GM18873 (cell line): Measurements from ENCODE around the gene APOL4.
"Not testable (repeated sequence)": the region's sequence is repeated elsewhere in the genome, so short reads cannot be mapped to it uniquely, and the experiment has no call there.

ENCODE experiments used
- ATAC-seq: cut with Tn5 transposase; IDR thresholded peaks from one replicate; pipeline ENCODE4 v1.9.1; 2021; ENCODE audit warnings: mild to moderate bottlenecking, moderate library complexity, moderate number of reproducible peaks; ENCODE audit not compliant: unreplicated experiment, low FRiP score

The APOL4 gene

GRCh38 chr22:36160499-36160942, 41.1 kb downstream of the APOL4 start, which contains the start of gene APOL3:
Gene APOL3, minus strand, starts transcription at chr22:36160755. Its CDS starts 11,700 bp downstream, at chr22:36149055.
- no peak for ATAC-seq

GRCh38 chr22:36156515-36157419, 44.8 kb downstream of the APOL4 start:
- no peak for ATAC-seq

DNA sequence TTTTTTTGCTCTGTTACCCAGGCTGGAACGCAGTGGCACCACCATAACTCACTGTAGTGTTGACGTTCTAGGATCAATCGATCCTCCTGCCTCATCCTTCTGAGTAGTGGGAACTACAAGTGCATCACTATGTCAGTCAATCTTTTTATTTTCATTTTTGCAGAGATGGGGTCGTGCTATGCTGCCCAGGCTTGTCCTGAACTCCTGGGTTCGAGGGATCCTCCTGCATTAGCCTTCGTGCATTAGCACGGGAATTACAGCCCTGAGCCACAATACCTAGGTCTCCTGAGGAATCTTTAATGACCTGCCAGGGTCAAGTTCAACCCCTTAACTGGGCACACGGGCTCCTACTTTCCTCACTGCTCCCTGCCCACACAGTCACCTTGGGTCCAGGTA, 45.5 kb downstream of the APOL4 start:
- no peak for ATAC-seq

DNA sequence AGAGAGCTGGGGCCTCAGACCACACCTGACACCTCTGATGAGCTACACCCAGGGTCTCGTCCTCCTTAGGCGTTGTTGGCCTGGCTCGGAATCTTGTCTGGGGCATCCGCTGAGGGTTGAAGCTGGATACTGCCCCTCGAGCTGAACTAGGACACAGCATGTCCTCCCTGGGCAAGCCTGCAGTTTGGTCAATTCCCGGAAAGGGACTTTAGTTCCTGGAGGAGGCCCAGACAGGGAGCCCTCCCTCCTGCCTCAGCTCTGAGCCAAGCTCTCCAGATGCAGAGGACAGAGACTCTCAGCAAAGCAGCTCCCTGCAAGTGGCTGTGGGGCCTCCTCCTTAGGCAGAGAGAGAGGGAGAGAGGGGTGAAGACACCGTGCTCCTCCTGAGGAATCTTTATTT, 45.9 kb downstream of the APOL4 start:
- no peak for ATAC-seq

GRCh38 chr22:36154423-36154945, 47.1 kb downstream of the APOL4 start:
- ATAC-seq: no peak

DNA sequence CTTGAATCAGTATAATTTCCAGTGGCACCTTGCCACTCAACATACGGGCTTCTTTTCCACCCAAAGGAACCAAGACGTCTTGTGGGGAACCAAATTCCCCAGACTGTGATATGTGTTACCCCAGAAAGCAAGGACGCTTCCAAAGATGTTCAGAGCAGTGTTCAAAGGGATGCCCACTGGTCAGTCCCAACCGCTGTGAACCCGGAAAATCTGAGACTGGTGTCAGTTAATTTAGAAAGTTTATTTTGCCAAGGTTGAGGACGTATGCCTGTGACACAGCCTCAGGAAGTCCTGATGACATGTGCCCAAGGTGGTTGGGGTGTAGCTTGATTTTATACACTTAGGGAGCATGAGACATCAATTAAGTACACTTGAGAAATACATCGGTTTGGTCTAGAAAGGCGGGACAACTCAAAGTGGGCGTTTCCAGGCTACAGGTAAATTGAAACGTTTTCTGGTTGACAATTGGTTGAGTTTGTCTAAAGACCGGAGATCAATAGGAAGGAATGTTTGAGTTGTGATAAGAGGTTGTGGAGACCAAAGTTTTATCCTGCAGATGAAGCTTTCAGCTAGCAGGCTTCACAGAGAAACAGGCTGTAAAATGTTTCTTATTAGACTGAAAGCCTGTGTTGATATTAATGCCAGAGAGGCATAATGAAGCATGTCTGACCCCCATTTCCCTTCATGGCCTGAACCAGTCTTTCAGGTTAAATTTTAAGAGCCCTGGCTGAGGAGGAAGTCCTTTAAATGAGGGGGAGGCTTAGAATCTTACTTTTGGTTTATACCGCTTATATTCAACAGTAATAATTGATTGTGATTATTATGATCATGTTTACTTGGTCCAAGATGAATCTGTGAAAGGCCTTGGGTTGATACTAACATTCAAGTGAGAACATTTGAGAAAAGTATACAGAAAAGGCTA, 47.8 kb downstream of the APOL4 start:
- no peak for ATAC-seq

DNA sequence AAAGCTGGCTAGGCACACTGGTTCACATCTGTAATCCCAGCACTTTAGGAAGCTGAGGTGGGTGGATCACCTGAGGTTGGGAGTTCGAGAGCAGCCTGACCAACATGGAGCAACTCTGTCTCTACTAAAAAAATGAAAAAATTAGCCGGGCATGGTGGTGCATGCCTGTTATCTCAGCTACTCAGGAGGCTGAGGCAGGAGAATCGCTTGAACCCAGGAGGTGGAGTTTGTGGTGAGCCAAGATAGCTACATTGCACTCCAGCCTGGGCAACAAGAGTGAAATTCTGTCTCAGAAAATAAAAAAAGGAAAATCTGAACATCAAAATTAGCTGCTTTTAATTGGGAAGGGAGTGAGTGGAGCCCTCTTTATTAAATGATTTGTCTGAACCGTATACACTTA, 48.8 kb downstream of the APOL4 start:
- ATAC-seq: not testable (repeated sequence)

DNA sequence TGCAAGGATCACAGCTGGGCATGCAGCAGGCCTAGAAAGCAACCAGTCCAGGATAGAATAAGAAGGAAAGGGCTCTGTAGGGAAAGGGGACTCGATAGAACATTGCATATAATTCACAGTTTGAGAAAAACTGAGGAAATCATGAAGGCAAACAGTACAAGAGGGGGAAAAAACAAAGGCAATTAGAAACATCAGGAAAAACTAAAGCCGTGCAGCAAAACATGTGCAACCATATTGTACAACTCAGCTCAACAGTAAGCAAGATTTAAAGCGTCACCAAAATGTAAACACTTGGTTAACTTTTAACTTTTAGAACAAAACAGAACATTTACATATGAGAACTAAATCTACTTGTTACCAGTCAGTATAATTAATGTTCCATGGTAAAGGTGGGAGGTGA, 49.5 kb downstream of the APOL4 start:
- no peak for ATAC-seq

- no peak for ATAC-seq
Observed at GRCh38 chr22:36151006-36151595, 50.5 kb downstream of the APOL4 start.

DNA sequence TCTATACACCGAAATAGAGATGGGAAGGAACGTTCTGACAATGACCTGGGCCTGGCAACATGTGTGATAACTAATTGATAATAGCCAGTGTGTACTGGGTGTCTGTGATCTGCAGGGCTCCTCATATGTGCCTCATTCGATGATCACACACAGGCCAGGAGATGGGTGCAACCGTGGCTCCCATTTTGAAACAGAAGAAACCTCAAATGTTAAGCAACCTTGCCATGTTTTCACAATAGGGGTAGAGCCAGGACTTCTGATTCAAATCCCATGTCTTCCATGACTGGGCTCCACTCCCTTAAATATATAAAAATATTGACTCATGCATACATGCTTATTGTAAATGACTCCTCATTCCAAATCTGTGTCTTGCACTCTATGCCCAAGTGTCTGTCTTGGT, 52.2 kb downstream of the APOL4 start:
- no peak for ATAC-seq

DNA sequence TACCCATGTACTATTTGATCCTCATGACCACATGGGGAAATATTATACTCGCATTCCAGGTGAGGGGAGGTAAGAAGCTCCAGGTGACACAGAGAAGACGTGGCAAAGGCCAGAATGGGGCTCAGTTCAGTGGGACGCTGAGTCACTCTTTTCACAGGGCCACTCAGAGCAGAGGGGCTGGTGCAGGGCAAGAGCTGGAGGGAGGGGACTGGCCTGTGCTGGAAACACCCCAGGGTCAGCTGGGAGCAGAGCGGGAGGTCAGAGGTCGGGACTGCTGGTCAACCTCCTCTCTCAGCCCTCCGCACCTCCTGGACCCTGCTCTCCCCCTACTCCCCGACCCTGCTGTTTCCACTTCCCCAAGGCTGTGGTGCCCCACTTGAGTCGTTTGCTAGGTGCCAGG, 53.2 kb downstream of the APOL4 start:
- ATAC-seq: no peak

DNA sequence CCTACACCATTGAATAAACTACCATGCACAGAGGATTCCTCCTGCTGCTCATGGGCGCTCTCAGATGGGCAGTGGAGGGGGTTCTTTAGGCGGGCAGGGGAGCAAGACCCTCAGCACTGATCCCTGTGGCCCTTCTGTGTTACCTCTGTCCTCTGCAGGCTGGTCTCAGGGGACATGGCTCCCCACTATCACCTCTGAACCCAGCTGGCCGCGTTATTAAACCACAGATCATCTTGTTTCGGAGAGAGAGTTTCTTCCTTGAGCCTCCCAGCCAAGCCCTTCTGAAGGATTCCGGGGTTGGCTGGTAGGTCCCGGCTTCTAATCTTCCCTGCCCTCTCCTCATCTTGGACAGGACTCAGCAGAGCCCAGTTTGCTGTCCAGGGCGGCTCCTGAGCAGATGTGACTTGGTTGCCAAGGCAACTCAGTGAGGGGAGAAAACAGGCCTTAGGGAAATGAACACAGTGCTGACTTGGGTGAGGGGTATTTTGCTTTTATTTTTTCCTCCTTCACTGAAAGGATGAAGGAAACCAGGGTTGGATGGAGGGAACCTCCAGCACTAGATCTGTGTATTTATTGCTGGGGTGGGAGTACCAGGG, 54.3 kb downstream of the APOL4 start:
- no peak for ATAC-seq

- ATAC-seq: no peak
Observed at GRCh38 chr22:36145881-36146280, 55.7 kb downstream of the APOL4 start.

- ATAC-seq: no peak
Observed at GRCh38 chr22:36144886-36145541, 56.6 kb downstream of the APOL4 start.

- ATAC-seq: no peak
Observed at GRCh38 chr22:36143956-36144355, 57.7 kb downstream of the APOL4 start.

DNA sequence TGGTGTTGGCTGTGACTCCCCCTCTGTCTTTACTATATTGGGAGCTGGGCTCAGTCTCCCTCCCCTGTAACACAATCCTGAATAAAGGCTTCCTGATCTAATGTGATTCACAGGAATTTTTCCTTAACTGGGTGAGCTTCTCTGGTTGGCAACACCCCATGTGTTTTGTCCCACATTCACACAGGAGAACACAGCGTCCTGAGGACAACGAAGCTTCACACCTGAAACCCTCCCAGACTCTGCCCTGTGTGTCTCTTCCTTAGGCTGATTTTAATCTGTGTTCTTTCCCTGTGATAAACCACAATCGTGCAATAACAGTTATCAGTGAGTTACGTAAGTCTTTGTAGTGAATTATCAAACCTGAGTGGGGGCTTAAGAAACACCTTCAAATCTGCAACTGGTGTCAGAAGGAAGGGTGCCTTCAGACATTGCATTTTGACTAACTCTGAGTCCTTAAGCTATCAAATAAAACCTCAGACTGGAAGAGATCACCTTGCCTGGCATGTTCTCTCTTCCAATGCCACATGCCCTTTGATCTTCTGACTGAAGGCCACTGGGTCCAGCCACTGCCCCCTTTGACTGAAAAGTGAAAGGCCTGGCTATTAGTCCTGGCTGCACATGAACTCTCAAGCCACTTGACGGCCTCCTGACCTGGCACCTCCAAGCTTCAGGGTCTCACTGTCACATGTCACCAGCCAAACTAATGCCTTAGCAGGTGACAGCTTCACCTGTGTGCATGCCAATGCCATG, 58.4 kb downstream of the APOL4 start:
- no peak for ATAC-seq

DNA sequence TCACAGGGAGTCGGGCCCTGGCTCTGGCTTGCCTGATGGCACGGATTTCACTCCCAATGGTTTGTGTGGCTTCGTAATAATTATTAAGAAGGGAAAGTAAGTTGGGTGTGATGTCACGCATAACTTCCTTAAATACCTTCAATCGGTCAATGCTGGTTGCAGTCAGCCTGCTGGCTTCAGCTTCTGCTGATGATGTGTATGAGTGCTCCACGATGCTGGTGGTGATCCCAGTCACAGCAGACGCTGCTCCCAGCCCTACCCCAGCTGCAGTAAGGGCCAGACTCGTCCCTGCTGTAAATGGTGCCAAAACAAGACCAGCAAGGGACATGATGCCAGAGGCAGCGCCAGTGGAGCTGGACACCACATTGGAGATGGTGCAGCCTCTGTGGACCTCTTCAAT, 60.1 kb downstream of the APOL4 start:
- no peak for ATAC-seq
